GM23338 (cell line): Measurements from ENCODE around the gene LCN12. TPM values are rescaled to one million over a fixed set of nuclear protein-coding genes. Genes with fewer than 3 reads are reported as not detected.

Source experiments
- ATAC-seq: fragments of 200-7000 bp; cut with Tn5 transposase; 3 replicates; pipeline ENCODE4 v1.9.1; 2020
- DNase-seq: peaks from one replicate; pipeline ENCODE4 v3.0.0-alpha.2; 2015; ENCODE audit warnings: low spot score
- H2AFZ ChIP-seq: fragments of 200-600 bp; sonication (generic); 2 replicates; pipeline ENCODE4 v1.8.0; 2016; ENCODE audit warnings: antibody characterized with exemption, mild to moderate bottlenecking, moderate library complexity
- H3F3A ChIP-seq: fragments of 200-600 bp; sonication (generic); replicated peaks from 2 replicates; pipeline ENCODE4 v1.8.0; 2017; ENCODE audit warnings: antibody characterized with exemption, mixed run types, low read depth
- H3K27ac ChIP-seq: fragments of 200-600 bp; sonication (generic); 2 replicates; pipeline ENCODE4 v1.6.1; 2016; ENCODE audit warnings: low read depth
- H3K27me3 ChIP-seq: fragments of 200-600 bp; sonication (generic); 2 replicates; pipeline ENCODE4 v1.8.0; 2016; ENCODE audit warnings: mild to moderate bottlenecking, mixed run types, moderate library complexity; ENCODE audit not compliant: insufficient read depth
- H3K36me3 ChIP-seq: fragments of 200-600 bp; sonication (generic); 2 replicates; pipeline ENCODE4 v1.8.0; 2016; ENCODE audit warnings: mild to moderate bottlenecking; ENCODE audit not compliant: insufficient read depth
- H3K4me1 ChIP-seq: fragments of 200-600 bp; sonication (generic); 2 replicates; pipeline ENCODE4 v1.8.0; 2016; ENCODE audit warnings: mild to moderate bottlenecking, moderate library complexity; ENCODE audit not compliant: insufficient read depth
- H3K4me2 ChIP-seq: fragments of 200-600 bp; sonication (generic); 2 replicates; pipeline ENCODE4 v1.7.1; 2017; ENCODE audit warnings: mixed run types
- H3K4me3 ChIP-seq: fragments of 200-600 bp; sonication (generic); 2 replicates; pipeline ENCODE4 v1.6.1; 2016; ENCODE audit warnings: mixed run types
- H3K79me2 ChIP-seq: fragments of 200-600 bp; sonication (generic); replicated peaks from 2 replicates; pipeline ENCODE4 v1.8.0; 2017; ENCODE audit warnings: mild to moderate bottlenecking; ENCODE audit not compliant: insufficient read depth
- H3K9me2 ChIP-seq: fragments of 200-600 bp; sonication (generic); 2 replicates; pipeline ENCODE4 v1.8.0; 2017; ENCODE audit not compliant: insufficient read depth
- H4K20me1 ChIP-seq: fragments of 200-600 bp; sonication (generic); replicated peaks from 2 replicates; pipeline ENCODE4 v1.8.0; 2017; ENCODE audit warnings: mild to moderate bottlenecking; ENCODE audit not compliant: insufficient read depth
- H3K27ac Mint-ChIP-seq: 2 replicates; pipeline ENCODE4 v1.8.0; 2020; ENCODE audit warnings: inconsistent platforms, mild to moderate bottlenecking, moderate library complexity, mixed read lengths
- H3K27me3 Mint-ChIP-seq: 3 replicates; pipeline ENCODE4 v1.8.0; 2022; ENCODE audit warnings: low read depth, mild to moderate bottlenecking, moderate library complexity, mixed read lengths, inconsistent platforms; ENCODE audit not compliant: insufficient read depth, poor library complexity
- H3K36me3 Mint-ChIP-seq: 3 replicates; pipeline ENCODE4 v1.8.0; 2021; ENCODE audit warnings: low read depth, mild to moderate bottlenecking, inconsistent platforms, moderate library complexity, mixed read lengths
- H3K4me1 Mint-ChIP-seq: 3 replicates; pipeline ENCODE4 v1.8.0; 2020; ENCODE audit warnings: mild to moderate bottlenecking, inconsistent platforms, mixed read lengths
- H3K4me3 Mint-ChIP-seq: 3 replicates; pipeline ENCODE4 v1.8.0; 2021; ENCODE audit warnings: moderate library complexity, mild to moderate bottlenecking, inconsistent platforms, mixed read lengths
- H3K9me3 Mint-ChIP-seq: 3 replicates; pipeline ENCODE4 v1.8.0; 2020; ENCODE audit warnings: moderate library complexity, mild to moderate bottlenecking, inconsistent platforms, mixed read lengths
- CREB1 ChIP-seq: fragments of 250-450 bp; sonication (Bioruptor Pico); IDR thresholded peaks from 2 replicates; pipeline ENCODE4 v1.5.0; 2020; ENCODE audit warnings: low read depth, mild to moderate bottlenecking, moderate library complexity
- EZH2 ChIP-seq: fragments of 200-600 bp; sonication (generic); IDR thresholded peaks from one replicate; pipeline ENCODE4 v1.8.0; 2017; ENCODE audit warnings: antibody characterized with exemption, mild to moderate bottlenecking, low read depth; ENCODE audit not compliant: unreplicated experiment
- EZH2phosphoT487 ChIP-seq: fragments of 200-600 bp; sonication (generic); IDR thresholded peaks from one replicate; pipeline ENCODE4 v1.8.1; 2018; ENCODE audit warnings: antibody characterized with exemption; ENCODE audit not compliant: unreplicated experiment
- JUNB ChIP-seq: IDR thresholded peaks from one replicate; pipeline ENCODE4 v1.6.1; 2016; ENCODE audit warnings: antibody characterized with exemption; ENCODE audit not compliant: unreplicated experiment
- NANOG ChIP-seq: IDR thresholded peaks from 2 replicates; pipeline ENCODE4 v1.6.1; 2016; ENCODE audit warnings: antibody characterized with exemption, borderline replicate concordance
- POLR2AphosphoS5 ChIP-seq: IDR thresholded peaks from 2 replicates; pipeline ENCODE4 v1.6.1; 2016; ENCODE audit warnings: antibody characterized with exemption, low read depth
- STAT1 ChIP-seq: IDR thresholded peaks from one replicate; pipeline ENCODE4 v1.6.1; 2016; ENCODE audit warnings: antibody characterized with exemption; ENCODE audit not compliant: unreplicated experiment
- ZNF114 ChIP-seq: fragments of 250-450 bp; sonication (Bioruptor Pico); IDR thresholded peaks from 2 replicates; pipeline ENCODE4 v1.5.0; 2020; ENCODE audit warnings: mild to moderate bottlenecking, moderate library complexity
- ZNF331 ChIP-seq: fragments of 250-450 bp; sonication (Bioruptor Pico); IDR thresholded peaks from 2 replicates; pipeline ENCODE4 v1.5.0; 2020; ENCODE audit warnings: low read depth, mild to moderate bottlenecking, moderate library complexity
- polyA plus RNA-seq: library from polyadenylated mRNA; unstranded; fragments of >200 nt; fragmentation: Nextera tagmentation; extraction: Ambion mirVana; gene quantifications from 2 replicates; pipeline ENCODE4 v1.2.1, GENCODE V29; 2016
- total RNA-seq: library from RNA; depleted of rRNA; stranded (reverse); fragments of >200 nt; shearing (Covaris generic); gene quantifications from 2 replicates; pipeline ENCODE4 v1.2.3, GENCODE V29; 2014
- TF ChIP-seq, protein P1 (sequence below): fragments of 250-450 bp; sonication (Bioruptor Pico); IDR thresholded peaks from 2 replicates; pipeline ENCODE4 v1.5.0; 2020; ENCODE audit warnings: mild to moderate bottlenecking, moderate library complexity
- TF ChIP-seq, protein P2 (sequence below): IDR thresholded peaks from one replicate; pipeline ENCODE4 v1.6.1; 2018; ENCODE audit warnings: antibody characterized with exemption; ENCODE audit not compliant: unreplicated experiment

Gene LCN12
- total and polyA plus RNA-seq, 2 experiments from 2014 or later = 0.39 to 0.69 TPM

DNA sequence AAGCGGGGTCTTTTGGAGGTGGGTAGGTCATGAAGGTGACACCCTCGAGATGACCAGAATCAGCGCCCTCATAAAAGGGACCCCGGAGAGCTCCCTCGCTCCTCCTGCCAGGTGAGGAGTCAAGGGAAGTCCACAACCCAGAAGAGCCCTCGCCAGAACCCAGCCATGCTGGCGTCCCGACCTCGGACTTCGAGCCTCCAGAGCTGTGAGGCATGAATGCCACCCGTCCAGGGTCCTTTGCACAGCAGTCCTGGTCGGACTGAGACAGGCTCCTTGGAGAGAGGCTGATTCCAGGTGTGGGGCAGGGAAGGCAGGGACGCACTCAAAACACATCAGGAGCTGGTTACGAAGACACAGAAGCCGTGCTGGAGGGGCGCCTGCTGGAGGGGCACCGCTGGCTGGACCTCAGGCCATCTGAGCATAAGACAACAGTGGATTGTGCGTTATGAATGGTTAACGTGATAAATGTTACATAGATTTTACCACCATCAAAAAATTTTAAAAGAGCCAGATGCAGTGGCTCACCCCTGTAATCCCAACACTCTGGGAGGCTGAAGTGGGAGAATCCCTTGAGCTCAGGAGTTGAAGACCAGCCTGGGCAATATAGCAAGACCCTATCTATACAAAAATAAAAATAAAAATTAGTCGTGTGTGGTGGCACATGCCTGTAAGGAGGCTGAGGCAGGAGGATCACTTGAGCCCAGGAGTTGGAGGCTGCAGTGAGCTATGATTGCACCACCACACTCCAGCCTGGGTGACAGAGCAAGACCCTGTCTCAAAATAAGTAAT lies 50.0 kb downstream of the LCN12 start:
- no peak for DNase-seq
- no peak for ATAC-seq
- Mint-ChIP-seq H3K4me1 (peaks cover 3% of the 10 kb centered on the region), H3K27me3 (peaks cover 7% of the 10 kb centered on the region), H3K36me3 (peaks cover 6% of the 10 kb centered on the region; the same call in 2 of the 3 replicates), H3K4me3 (no peak overlapping the region), H3K27ac (no peak overlapping the region), H3K9me3 (peaks cover 19% of the 10 kb centered on the region)
- no peaks in the 10 kb centered on the region for H3F3A ChIP-seq
- TF ChIP-seq ZNF114 (CRISPR knock-in tag) = no peak
- peaks cover 9% of the 10 kb centered on the region; the same call in 1 of the 2 replicates for H3K27me3 ChIP-seq
- no peaks in the 10 kb centered on the region for H4K20me1 ChIP-seq
- no peaks in the 10 kb centered on the region for H3K79me2 ChIP-seq
- H3K4me2 ChIP-seq = no peak overlapping the region
- peaks cover 3% of the 10 kb centered on the region; the same call in 1 of the 2 replicates for H3K4me1 ChIP-seq
- H3K27ac ChIP-seq = no peak overlapping the region
- H3K4me3 ChIP-seq = no peak overlapping the region
- no peaks in the 10 kb centered on the region for H3K36me3 ChIP-seq
- no peaks in the 10 kb centered on the region for H3K9me2 ChIP-seq
- H2AFZ ChIP-seq = no peak overlapping the region

DNA sequence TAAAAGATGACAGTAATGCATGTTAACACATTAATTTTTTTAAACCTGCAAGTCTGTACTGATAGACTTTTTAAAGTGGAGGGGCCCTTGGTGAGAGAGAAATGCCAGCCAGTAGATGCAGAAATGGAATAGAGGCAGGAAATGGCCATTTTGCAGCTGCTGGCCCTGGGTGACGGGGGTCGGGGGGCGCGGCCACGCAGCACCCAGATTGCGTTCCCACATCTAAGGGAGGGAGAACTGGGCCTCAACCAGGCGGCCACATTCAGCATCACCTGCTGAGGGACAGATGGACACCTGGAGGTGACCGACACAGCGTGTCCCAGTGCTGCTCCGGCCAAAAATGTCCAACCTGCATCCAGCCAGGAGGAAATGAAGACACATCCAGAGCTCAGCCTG lies 50.6 kb downstream of the LCN12 start:
- Histone ChIP-seq H2AFZ (no peak overlapping the region), H3K4me2 (no peak overlapping the region), H3K4me1 (no peaks in the 10 kb centered on the region), H3K79me2 (no peaks in the 10 kb centered on the region), H3K9me2 (no peaks in the 10 kb centered on the region), H4K20me1 (no peaks in the 10 kb centered on the region), H3K4me3 (no peak overlapping the region), H3K27me3 (peaks cover 3% of the 10 kb centered on the region; the same call in 1 of the 2 replicates), H3F3A (no peaks in the 10 kb centered on the region), H3K36me3 (no peaks in the 10 kb centered on the region), H3K27ac (no peak overlapping the region)
- DNase-seq (no peak), ATAC-seq (no peak)
- peaks cover 19% of the 10 kb centered on the region for H3K9me3 Mint-ChIP-seq
- H3K27ac Mint-ChIP-seq = no peak overlapping the region
- H3K36me3 Mint-ChIP-seq = peaks cover 6% of the 10 kb centered on the region; the same call in 2 of the 3 replicates
- H3K4me1 Mint-ChIP-seq = peaks cover under 1% of the 10 kb centered on the region; the same call in 2 of the 3 replicates
- H3K4me3 Mint-ChIP-seq = no peak overlapping the region
- peaks cover 6% of the 10 kb centered on the region for H3K27me3 Mint-ChIP-seq
- no peak for TF ChIP-seq CREB1 (CRISPR knock-in tag)
- no peak for TF ChIP-seq JUNB
- no peak for TF ChIP-seq ZNF114 (CRISPR knock-in tag)
- TF ChIP-seq STAT1 = no peak
- no peak for TF ChIP-seq NANOG
- no peak for TF ChIP-seq POLR2AphosphoS5
- no peak for TF ChIP-seq EZH2phosphoT487
- no peak for TF ChIP-seq ZNF331 (CRISPR knock-in tag)
- TF ChIP-seq EZH2 = no peak
- TF ChIP-seq, protein P1, sequence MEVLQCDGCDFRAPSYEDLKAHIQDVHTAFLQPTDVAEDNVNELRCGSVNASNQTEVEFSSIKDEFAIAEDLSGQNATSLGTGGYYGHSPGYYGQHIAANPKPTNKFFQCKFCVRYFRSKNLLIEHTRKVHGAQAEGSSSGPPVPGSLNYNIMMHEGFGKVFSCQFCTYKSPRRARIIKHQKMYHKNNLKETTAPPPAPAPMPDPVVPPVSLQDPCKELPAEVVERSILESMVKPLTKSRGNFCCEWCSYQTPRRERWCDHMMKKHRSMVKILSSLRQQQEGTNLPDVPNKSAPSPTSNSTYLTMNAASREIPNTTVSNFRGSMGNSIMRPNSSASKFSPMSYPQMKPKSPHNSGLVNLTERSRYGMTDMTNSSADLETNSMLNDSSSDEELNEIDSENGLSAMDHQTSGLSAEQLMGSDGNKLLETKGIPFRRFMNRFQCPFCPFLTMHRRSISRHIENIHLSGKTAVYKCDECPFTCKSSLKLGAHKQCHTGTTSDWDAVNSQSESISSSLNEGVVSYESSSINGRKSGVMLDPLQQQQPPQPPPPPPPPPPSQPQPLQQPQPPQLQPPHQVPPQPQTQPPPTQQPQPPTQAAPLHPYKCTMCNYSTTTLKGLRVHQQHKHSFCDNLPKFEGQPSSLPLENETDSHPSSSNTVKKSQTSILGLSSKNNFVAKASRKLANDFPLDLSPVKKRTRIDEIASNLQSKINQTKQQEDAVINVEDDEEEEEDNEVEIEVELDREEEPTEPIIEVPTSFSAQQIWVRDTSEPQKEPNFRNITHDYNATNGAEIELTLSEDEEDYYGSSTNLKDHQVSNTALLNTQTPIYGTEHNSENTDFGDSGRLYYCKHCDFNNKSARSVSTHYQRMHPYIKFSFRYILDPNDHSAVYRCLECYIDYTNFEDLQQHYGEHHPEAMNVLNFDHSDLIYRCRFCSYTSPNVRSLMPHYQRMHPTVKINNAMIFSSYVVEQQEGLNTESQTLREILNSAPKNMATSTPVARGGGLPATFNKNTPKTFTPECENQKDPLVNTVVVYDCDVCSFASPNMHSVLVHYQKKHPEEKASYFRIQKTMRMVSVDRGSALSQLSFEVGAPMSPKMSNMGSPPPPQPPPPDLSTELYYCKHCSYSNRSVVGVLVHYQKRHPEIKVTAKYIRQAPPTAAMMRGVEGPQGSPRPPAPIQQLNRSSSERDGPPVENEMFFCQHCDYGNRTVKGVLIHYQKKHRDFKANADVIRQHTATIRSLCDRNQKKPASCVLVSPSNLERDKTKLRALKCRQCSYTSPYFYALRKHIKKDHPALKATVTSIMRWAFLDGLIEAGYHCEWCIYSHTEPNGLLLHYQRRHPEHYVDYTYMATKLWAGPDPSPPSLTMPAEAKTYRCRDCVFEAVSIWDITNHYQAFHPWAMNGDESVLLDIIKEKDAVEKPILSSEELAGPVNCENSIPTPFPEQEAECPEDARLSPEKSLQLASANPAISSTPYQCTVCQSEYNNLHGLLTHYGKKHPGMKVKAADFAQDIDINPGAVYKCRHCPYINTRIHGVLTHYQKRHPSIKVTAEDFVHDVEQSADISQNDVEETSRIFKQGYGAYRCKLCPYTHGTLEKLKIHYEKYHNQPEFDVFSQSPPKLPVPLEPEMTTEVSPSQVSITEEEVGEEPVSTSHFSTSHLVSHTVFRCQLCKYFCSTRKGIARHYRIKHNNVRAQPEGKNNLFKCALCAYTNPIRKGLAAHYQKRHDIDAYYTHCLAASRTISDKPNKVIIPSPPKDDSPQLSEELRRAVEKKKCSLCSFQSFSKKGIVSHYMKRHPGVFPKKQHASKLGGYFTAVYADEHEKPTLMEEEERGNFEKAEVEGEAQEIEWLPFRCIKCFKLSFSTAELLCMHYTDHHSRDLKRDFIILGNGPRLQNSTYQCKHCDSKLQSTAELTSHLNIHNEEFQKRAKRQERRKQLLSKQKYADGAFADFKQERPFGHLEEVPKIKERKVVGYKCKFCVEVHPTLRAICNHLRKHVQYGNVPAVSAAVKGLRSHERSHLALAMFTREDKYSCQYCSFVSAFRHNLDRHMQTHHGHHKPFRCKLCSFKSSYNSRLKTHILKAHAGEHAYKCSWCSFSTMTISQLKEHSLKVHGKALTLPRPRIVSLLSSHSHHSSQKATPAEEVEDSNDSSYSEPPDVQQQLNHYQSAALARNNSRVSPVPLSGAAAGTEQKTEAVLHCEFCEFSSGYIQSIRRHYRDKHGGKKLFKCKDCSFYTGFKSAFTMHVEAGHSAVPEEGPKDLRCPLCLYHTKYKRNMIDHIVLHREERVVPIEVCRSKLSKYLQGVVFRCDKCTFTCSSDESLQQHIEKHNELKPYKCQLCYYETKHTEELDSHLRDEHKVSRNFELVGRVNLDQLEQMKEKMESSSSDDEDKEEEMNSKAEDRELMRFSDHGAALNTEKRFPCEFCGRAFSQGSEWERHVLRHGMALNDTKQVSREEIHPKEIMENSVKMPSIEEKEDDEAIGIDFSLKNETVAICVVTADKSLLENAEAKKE (CRISPR knock-in tag) = no peak
- TF ChIP-seq, protein P2, sequence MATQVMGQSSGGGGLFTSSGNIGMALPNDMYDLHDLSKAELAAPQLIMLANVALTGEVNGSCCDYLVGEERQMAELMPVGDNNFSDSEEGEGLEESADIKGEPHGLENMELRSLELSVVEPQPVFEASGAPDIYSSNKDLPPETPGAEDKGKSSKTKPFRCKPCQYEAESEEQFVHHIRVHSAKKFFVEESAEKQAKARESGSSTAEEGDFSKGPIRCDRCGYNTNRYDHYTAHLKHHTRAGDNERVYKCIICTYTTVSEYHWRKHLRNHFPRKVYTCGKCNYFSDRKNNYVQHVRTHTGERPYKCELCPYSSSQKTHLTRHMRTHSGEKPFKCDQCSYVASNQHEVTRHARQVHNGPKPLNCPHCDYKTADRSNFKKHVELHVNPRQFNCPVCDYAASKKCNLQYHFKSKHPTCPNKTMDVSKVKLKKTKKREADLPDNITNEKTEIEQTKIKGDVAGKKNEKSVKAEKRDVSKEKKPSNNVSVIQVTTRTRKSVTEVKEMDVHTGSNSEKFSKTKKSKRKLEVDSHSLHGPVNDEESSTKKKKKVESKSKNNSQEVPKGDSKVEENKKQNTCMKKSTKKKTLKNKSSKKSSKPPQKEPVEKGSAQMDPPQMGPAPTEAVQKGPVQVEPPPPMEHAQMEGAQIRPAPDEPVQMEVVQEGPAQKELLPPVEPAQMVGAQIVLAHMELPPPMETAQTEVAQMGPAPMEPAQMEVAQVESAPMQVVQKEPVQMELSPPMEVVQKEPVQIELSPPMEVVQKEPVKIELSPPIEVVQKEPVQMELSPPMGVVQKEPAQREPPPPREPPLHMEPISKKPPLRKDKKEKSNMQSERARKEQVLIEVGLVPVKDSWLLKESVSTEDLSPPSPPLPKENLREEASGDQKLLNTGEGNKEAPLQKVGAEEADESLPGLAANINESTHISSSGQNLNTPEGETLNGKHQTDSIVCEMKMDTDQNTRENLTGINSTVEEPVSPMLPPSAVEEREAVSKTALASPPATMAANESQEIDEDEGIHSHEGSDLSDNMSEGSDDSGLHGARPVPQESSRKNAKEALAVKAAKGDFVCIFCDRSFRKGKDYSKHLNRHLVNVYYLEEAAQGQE = no peak
